Dermis microvascular lymphatic vessel endothelial cell (primary cell): ENCODE measurements around the gene IQSEC3. TPM values are rescaled to one million over a fixed set of nuclear protein-coding genes. Genes with fewer than 3 reads are reported as not detected.
"Not testable (repeated sequence)": the region's sequence is repeated elsewhere in the genome, so short reads cannot be mapped to it uniquely, and the experiment has no call there.

Experiments
- DNase-seq, 2 donors: peaks; one replicate each; pipeline versions ENCODE4 v3.0.0 to v3.0.0-alpha.2; 2010; ENCODE audit warnings: low read depth in 2 of 2
- total RNA-seq: library from RNA; depleted of rRNA; stranded (reverse); fragments of >200 nt; gene quantifications from 2 replicates; pipeline ENCODE4 v1.2.1, GENCODE V29; 2014

IQSEC3 gene
- total RNA-seq, 1 donor from 2014 or later: 0.13 TPM

GRCh38 chr12:109872-110271, 43.3 kb downstream of the IQSEC3 start:
- DNase-seq: no peak

GRCh38 chr12:111699-112493, 45.3 kb downstream of the IQSEC3 start:
- no peak for DNase-seq

GRCh38 chr12:113347-113746, 46.8 kb downstream of the IQSEC3 start:
- DNase-seq: no peak

DNA sequence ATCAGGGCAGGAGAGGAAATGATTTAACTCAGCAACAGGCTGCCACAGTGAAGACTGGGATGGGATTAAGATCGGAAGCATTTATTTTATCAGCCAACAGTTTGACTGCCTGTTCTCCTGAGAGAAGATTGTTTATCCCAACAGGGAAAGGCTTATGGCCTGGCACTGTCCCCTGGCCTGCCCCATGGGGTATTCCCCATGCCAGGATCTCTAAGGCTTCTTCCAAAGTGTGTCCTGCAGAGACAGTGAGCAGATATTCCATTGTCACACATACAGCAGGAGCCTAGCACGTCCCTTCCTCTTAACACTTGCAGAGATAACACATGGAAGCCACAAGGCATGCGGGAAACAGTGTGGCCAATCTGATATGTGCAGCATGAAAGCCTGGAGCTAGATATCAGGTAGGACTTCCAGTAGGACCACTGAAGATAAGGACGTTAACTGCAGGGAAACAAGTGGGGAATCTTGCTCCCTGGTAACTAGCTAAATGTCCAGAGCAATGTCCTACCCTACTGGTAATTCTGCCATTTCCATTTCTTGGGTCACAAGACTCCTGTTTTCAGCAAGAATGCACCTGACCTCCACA, 48.2 kb downstream of the IQSEC3 start:
- no peak for DNase-seq

DNA sequence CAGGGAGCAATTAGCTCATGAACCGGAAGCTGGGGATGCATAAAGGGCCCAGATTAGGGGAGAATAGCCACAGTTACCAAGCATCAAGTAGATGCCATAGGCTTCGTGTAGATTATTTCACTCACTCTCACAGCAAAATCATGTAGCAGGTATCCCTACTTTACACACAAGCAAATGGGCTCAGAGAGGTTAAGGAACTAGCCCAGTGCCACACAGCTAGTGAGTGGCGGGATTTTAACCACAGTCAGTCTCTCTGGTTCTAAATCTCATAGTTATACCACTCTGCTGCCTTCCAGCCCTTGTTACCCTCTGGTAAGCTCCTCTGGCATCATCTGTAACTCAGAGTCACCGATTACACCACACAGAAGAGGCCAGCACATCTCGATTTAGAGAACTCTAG, 49.0 kb downstream of the IQSEC3 start:
- no peak for DNase-seq

GRCh38 chr12:115960-116915, 49.7 kb downstream of the IQSEC3 start:
- no peak for DNase-seq

DNA sequence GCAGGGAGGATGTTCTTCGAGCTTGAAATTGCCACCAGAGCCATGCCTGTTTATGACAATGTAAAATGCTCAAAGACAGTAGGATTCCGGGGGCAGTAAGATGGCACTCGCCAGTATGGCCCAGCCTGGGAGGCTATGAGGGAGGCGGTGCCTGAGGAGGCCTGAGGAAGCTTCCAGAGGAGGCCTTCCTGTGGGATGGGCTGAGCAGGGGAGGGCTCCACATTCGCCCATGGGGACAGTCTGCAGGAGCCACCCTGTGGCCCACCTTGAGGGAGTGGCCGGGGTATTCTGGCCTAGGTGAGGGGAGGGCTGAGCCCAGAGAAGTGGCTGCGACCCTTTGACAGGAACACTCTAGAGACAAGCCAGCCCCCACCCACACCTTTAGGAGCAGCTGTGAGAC, 50.7 kb downstream of the IQSEC3 start:
- DNase-seq: no peak

- DNase-seq: no peak
Observed at GRCh38 chr12:117816-118345, 51.3 kb downstream of the IQSEC3 start.

DNA sequence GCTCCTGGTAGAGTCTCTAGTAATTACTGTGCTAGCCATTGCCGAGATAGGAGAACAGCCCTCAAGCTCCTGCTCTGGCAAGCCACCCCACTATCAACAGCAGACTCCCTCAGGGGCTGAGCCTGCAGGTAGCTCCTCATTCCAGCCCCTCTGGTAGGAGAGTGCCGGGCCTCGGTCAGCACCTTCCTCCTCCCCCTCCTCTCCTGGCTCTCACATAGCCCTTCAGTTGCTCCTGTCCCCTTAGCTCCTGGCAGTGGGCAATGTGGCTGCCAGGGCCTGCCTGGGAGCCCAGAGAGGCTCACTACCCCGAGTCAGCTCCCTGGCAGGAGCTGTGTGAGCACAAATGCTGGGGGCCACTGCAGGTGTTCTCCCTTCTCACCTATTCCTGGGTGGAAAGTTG, 52.0 kb downstream of the IQSEC3 start:
- DNase-seq: no peak

- no peak for DNase-seq
Observed at GRCh38 chr12:120951-121350, 54.4 kb downstream of the IQSEC3 start.

DNA sequence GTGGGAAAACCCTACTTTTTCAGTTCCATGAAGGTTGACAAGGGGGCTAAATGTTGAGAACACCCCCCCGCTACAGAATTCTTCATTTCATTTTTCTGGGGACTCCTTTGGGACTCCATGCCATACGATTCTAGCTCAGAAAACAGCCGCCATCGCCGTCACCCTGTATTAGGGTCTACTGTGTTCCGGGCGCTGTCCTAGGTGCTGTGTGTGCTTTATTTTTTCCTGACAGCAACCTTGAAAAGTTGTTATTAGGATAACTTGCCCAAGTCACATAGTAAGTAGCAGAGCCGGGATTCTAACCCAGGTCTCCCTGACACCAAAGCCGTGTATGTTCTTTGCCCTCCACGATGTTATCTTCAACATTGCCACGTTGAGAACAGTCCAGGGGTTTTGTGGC, 55.1 kb downstream of the IQSEC3 start:
- no peak for DNase-seq

DNA sequence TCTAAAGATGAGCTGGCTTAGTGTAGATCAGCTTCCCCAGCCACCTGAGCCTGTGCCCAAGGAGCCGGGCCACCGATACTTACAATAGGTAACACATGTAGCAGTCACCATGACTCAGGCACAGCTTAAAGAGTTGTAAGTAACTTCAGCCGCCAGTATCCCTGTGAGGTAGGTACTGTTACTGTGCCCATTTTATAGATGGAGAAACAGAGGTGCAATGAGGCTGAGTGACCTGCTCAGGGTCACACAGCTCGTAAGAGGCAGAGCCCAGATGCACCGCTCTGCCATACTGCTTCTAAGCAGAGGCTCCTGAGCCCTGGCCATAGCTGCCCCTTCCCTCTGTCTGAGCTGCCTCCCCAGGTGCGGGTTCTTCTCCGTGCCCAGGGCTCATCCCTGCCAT, 58.5 kb downstream of the IQSEC3 start:
- no peak for DNase-seq

- no peak for DNase-seq
Observed at GRCh38 chr12:125566-125965, 59.0 kb downstream of the IQSEC3 start.

DNA sequence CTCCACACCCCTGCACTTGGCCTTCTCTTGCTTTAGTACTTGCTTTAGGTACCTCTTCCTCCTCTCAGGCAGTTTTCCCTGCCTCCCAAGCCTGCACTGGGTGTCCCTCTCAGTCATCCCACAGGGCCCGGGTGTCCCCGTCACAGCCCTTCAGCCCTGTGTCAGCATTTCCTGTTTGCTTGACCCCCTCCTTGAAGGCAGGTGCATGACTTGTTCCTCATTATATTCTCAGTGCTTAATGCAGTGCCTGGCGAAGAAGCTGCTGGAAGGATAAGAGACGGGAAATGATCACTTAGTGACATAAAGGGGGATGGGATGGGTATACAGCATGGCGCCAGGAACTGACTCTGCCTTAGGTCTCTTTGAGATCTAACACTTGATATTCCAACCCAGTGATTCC, 61.5 kb downstream of the IQSEC3 start:
- DNase-seq: no peak

- no peak for DNase-seq
Observed at GRCh38 chr12:129001-129400, 62.4 kb downstream of the IQSEC3 start.

- DNase-seq: no peak
Observed at GRCh38 chr12:130519-130918, 64.0 kb downstream of the IQSEC3 start.

DNA sequence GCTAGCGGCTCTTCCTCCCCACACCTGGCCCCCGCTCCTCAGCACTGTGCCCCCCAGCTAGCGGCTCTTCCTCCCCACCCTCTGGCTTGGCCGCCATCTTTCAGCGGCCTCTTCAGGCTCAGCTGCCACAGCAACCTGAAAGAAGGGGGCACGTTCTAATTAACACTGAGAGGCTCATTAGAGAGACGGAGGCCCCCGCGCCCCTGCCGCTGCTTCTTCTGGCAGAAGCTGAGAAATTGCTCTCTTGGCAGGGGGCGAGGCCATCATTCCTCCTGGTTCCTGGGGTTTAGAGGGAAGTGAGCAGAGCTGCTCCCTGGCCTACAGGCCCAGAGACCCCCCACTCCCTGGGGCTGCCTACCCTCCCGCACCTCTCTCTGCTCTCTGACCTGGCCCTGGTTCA, 64.4 kb downstream of the IQSEC3 start:
- no peak for DNase-seq

DNA sequence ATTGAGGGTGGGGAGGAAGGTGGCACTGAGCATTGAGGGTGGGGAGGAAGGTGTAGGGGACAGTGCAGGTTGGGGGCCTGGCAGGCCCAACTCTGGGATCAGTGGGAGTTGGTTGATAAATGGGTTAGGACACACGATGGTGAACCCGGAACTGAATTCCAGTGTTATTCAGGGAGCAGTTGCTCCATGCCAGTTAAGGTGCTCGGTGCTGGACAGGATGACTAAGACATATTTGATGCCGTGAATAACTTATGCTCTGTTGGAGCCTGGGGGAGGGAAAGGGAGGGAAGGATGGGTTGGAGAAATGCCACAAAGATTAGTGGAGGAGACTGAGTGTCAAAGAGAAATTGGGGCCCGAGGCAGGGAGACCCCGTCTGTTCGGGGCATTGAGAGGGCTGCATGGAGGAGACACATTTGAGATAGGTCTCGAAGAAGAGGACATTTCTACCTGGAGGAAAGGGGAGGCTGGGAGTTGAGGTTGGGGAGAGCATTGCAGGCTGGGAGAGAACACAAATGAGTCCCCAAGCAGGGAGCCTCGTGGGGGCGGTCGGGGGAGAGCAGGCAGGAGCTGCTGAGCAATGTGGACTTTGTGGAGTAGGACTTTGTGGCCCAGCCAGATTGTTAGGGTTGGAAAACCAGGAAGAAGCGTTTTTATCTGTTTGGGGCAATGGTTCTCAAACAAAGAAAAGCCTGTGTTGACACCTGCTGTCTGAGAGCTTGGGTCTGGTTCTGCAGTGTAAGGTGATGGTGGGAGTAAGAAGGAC, 65.3 kb downstream of the IQSEC3 start:
- no peak for DNase-seq

DNA sequence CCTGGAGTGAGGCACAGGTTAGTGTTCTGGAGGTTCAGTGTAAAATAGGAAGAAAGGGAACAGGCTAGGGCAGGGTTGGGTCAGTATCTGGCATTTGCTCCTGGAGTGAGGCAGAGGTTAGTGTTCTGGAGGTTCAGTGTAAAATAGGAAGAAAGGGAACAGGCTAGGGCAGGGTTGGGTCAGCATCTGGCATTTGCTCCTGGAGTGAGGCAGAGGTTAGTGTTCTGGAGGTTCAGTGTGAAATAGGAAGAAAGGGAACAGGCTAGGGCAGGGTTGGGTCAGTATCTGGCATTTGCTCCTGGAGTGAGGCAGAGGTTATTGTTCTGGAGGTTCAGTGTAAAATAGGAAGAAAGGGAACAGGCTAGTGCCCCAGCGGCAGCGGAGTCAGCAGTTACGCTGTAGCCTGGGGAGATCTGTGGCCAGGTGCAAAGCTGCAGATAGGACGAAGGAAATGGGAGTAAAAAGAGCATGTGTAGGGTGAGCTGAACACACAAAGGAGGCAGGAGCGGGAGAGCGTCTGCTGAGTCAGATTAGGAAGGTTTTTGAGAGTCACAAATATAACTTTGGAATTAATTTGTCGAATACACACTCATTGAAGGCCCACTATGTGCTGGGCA, 67.2 kb downstream of the IQSEC3 start:
- DNase-seq: not testable (repeated sequence)

- no peak for DNase-seq
Observed at GRCh38 chr12:135138-135537, 68.6 kb downstream of the IQSEC3 start.
